Measurements from ENCODE around the gene EXOC6B.

Gene EXOC6B

DNA sequence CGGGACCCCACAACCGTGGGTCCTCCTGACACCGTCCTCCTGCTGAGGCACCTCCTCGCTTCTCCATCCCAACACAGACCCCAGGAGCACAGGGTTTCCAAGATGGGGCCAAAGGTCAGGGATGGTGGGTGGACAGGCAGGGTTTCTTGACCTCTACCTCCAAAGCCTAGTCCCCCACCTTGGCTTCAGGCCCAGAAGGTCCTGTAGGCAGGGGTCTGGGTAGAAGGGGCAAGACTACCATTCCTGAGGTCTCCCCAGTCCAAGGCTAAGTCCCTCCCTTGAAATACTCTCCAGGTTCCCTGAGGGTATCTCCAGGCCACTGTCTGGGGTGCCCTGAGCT is 685.2 kb downstream of the EXOC6B start:
- Histone ChIP-seq H2AFZ (ENCODE audit: low read length) (no peak overlapping the region), H3K9me3 (replicated peaks; ENCODE audit: insufficient read depth, low read length) (no peaks in the 10 kb centered on the region), H4K20me1 (ENCODE audit: insufficient read depth, low read length) (no peaks in the 10 kb centered on the region), H3K27me3 (replicated peaks; ENCODE audit: insufficient read depth, low read length) (peaks cover 7% of the 10 kb centered on the region), H3K4me3 (ENCODE audit: low read length) (no peak overlapping the region), H3K36me3 (replicated peaks; ENCODE audit: insufficient read depth, low read length) (no peaks in the 10 kb centered on the region), H3K79me2 (ENCODE audit: low read length) (no peaks in the 10 kb centered on the region), H3K4me1 (ENCODE audit: low read length) (no peaks in the 10 kb centered on the region), H3K27ac (ENCODE audit: low read length) (no peak overlapping the region), H3K4me2 (ENCODE audit: low read depth, low read length) (no peak overlapping the region), H3K9ac (ENCODE audit: low read length) (no peak overlapping the region), H3F3A (ENCODE audit: insufficient read depth, low read length) (no peaks in the 10 kb centered on the region), H3K9me2 (replicated peaks; ENCODE audit: insufficient read depth, low read length) (no peaks in the 10 kb centered on the region)
- no peak for DNase-seq
- TF ChIP-seq EZH2phosphoT487 (IDR thresholded peaks at IDR 0.05; ENCODE audit: low read length) (no peak), EZH2 (optimal IDR thresholded peaks at IDR 0.05; ENCODE audit: low read depth, low read length) (no peak)
- TF ChIP-seq, protein P1, sequence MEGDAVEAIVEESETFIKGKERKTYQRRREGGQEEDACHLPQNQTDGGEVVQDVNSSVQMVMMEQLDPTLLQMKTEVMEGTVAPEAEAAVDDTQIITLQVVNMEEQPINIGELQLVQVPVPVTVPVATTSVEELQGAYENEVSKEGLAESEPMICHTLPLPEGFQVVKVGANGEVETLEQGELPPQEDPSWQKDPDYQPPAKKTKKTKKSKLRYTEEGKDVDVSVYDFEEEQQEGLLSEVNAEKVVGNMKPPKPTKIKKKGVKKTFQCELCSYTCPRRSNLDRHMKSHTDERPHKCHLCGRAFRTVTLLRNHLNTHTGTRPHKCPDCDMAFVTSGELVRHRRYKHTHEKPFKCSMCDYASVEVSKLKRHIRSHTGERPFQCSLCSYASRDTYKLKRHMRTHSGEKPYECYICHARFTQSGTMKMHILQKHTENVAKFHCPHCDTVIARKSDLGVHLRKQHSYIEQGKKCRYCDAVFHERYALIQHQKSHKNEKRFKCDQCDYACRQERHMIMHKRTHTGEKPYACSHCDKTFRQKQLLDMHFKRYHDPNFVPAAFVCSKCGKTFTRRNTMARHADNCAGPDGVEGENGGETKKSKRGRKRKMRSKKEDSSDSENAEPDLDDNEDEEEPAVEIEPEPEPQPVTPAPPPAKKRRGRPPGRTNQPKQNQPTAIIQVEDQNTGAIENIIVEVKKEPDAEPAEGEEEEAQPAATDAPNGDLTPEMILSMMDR (IDR thresholded peaks at IDR 0.05; ENCODE audit: low read length), result no peak

DNA sequence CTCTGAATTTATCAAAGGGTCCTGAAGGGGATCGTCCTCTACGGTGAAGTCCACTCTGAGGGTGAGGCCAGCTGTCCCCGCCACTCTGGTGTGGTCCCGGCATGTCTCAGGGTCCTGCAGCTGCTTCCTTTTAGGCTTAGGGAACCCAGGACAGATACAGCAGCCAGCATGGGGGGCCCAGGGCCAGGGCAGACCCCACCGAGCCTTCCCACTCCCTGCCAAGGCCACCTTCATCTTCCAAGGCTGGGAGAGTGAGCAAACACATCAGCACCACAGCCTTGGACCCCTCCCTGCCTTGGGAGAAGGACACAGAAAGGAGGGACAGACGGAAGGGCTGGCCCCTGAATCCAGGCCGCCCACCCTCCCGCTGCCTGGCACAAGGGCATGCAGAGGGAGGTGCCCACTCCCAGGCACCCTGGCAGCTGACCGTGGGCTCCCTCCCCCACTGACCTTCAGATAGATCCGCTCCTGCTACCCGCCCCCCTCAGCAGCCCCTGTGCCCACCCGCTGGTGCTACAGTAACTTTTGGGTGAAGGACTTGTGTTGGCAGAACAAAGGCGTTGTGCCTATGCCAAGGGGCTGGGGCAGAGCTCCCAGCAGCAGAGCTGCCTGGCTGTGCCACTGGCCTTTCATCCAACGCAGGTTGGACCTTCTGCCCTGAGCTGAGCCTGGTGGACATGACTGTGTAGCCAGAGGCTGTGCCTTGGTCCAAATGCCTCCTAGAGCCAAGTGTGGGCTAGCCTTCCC is 685.8 kb downstream of the EXOC6B start:
- no peak overlapping the region for H2AFZ ChIP-seq (ENCODE audit: low read length)
- H3K36me3 ChIP-seq (replicated peaks; ENCODE audit: insufficient read depth, low read length), result no peaks in the 10 kb centered on the region
- no peak overlapping the region for H3K4me3 ChIP-seq (ENCODE audit: low read length)
- no peak for DNase-seq
- no peak overlapping the region for H3K4me2 ChIP-seq (ENCODE audit: low read depth, low read length)
- no peaks in the 10 kb centered on the region for H3K9me2 ChIP-seq (replicated peaks; ENCODE audit: insufficient read depth, low read length)
- TF ChIP-seq EZH2phosphoT487 (IDR thresholded peaks at IDR 0.05; ENCODE audit: low read length) (no peak), EZH2 (optimal IDR thresholded peaks at IDR 0.05; ENCODE audit: low read depth, low read length) (no peak)
- TF ChIP-seq, protein P1 (IDR thresholded peaks at IDR 0.05; ENCODE audit: low read length), result no peak
- no peaks in the 10 kb centered on the region for H3F3A ChIP-seq (ENCODE audit: insufficient read depth, low read length)
- no peak overlapping the region for H3K9ac ChIP-seq (ENCODE audit: low read length)
- H3K79me2 ChIP-seq (ENCODE audit: low read length), result no peaks in the 10 kb centered on the region
- no peaks in the 10 kb centered on the region for H3K4me1 ChIP-seq (ENCODE audit: low read length)
- H3K27ac ChIP-seq (ENCODE audit: low read length), result no peak overlapping the region
- no peaks in the 10 kb centered on the region for H3K9me3 ChIP-seq (replicated peaks; ENCODE audit: insufficient read depth, low read length)
- peaks cover 2% of the 10 kb centered on the region; the same call in 1 of the 2 replicates for H3K27me3 ChIP-seq (replicated peaks; ENCODE audit: insufficient read depth, low read length)
- no peaks in the 10 kb centered on the region for H4K20me1 ChIP-seq (ENCODE audit: insufficient read depth, low read length)

DNA sequence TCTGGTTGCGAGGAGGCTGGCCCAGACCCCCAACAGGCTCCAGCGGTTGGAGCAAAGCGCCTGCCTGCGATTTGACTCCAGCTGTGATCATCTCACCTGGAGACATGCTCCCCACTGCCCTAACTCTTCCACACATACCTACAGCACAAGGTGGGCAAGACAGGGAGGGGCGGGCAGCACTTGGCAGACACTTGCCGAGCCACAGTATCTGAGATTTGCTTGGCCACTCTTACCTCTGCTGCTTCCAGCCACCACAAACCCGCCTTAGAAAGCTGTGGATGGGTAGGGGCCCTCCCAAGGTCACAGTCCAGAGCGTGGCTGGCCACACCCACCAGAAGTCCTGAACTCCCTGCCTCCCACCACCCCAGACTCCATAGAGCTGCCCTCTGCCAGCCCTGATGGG is 686.4 kb downstream of the EXOC6B start:
- Histone ChIP-seq H3K27me3 (replicated peaks; ENCODE audit: insufficient read depth, low read length) (no peaks in the 10 kb centered on the region), H2AFZ (ENCODE audit: low read length) (no peak overlapping the region), H3K79me2 (ENCODE audit: low read length) (no peaks in the 10 kb centered on the region), H3F3A (ENCODE audit: insufficient read depth, low read length) (no peaks in the 10 kb centered on the region), H4K20me1 (ENCODE audit: insufficient read depth, low read length) (no peaks in the 10 kb centered on the region), H3K9me3 (replicated peaks; ENCODE audit: insufficient read depth, low read length) (no peaks in the 10 kb centered on the region), H3K4me3 (ENCODE audit: low read length) (no peak overlapping the region), H3K4me2 (ENCODE audit: low read depth, low read length) (no peak overlapping the region), H3K36me3 (replicated peaks; ENCODE audit: insufficient read depth, low read length) (no peaks in the 10 kb centered on the region), H3K9me2 (replicated peaks; ENCODE audit: insufficient read depth, low read length) (no peaks in the 10 kb centered on the region), H3K4me1 (ENCODE audit: low read length) (no peaks in the 10 kb centered on the region), H3K9ac (ENCODE audit: low read length) (no peak overlapping the region), H3K27ac (ENCODE audit: low read length) (no peak overlapping the region)
- no peak for TF ChIP-seq EZH2phosphoT487 (IDR thresholded peaks at IDR 0.05; ENCODE audit: low read length)
- TF ChIP-seq, protein P1 (IDR thresholded peaks at IDR 0.05; ENCODE audit: low read length), result no peak
- no peak for TF ChIP-seq EZH2 (optimal IDR thresholded peaks at IDR 0.05; ENCODE audit: low read depth, low read length)
- DNase-seq, result no peak

All from MM.1S (cell line).